HepG2 (cell line): ENCODE results near the gene C20orf204. TPM values are rescaled to one million over a fixed set of nuclear protein-coding genes. Genes with fewer than 3 reads are reported as not detected.

Experiments used
- ATF1 ChIP-seq: IDR thresholded peaks from 2 replicates; pipeline ENCODE4 v1.6.1; 2016; ENCODE audit warnings: mild to moderate bottlenecking, control low read depth
- E2F5 ChIP-seq: sonication (generic); formaldehyde crosslinking; conservative IDR thresholded peaks from 2 replicates; pipeline ENCODE4 v1.4.0; 2020; ENCODE audit warnings: missing genetic modification reagents
- GLI4 ChIP-seq: sonication (generic); formaldehyde crosslinking; IDR thresholded peaks from 2 replicates; pipeline ENCODE4 v1.5.1; 2020; ENCODE audit warnings: missing genetic modification reagents, mild to moderate bottlenecking, moderate library complexity, borderline replicate concordance
- GMEB2 ChIP-seq: IDR thresholded peaks from 2 replicates; pipeline ENCODE4 v1.6.1; 2016; ENCODE audit warnings: missing biosample characterization, missing genetic modification reagents, low read depth
- REL ChIP-seq: sonication (generic); formaldehyde crosslinking; conservative IDR thresholded peaks from 2 replicates; pipeline ENCODE4 v1.8.0; 2022; ENCODE audit warnings: mild to moderate bottlenecking, missing genetic modification reagents, moderate library complexity
- REXO4 ChIP-seq: sonication (generic); formaldehyde crosslinking; IDR thresholded peaks from 2 replicates; pipeline ENCODE4 v1.8.0; 2022; ENCODE audit warnings: missing genetic modification reagents, mild to moderate bottlenecking, borderline replicate concordance
- ZFP41 ChIP-seq: sonication (generic); formaldehyde crosslinking; IDR thresholded peaks from 2 replicates; pipeline ENCODE4 v1.4.0; 2020; ENCODE audit warnings: mild to moderate bottlenecking, missing genetic modification reagents, borderline replicate concordance
- ZNF143 ChIP-seq: sonication (generic); formaldehyde crosslinking; IDR thresholded peaks from 2 replicates; pipeline ENCODE4 v1.4.0; 2020; ENCODE audit warnings: missing genetic modification reagents
- ZNF766 ChIP-seq: sonication (generic); formaldehyde crosslinking; IDR thresholded peaks from 2 replicates; pipeline ENCODE4 v1.5.0; 2020; ENCODE audit warnings: missing genetic modification reagents, borderline replicate concordance
- ZNF83 ChIP-seq: sonication (generic); formaldehyde crosslinking; IDR thresholded peaks from 2 replicates; pipeline ENCODE4 v1.4.0; 2020; ENCODE audit warnings: missing genetic modification reagents, mild to moderate bottlenecking, borderline replicate concordance
- polyA plus RNA-seq, 8 experiments: library from polyadenylated mRNA; depleted of rRNA in 3 of 8; stranded (reverse) in 7 of 8; unstranded in 1 of 8; fragments of >200 nt; fragmentation: Illumina TruSeq in 4 of 8; extraction: Trizol in 4 of 8; gene quantifications; 2 replicates each; pipeline versions ENCODE4 v1.2.1 to v1.2.3, GENCODE V29; 2011 to 2016; ENCODE audit warnings: low read depth in 4 of 8, missing spikeins in 1 of 8, mixed read lengths in 1 of 8; ENCODE audit not compliant: insufficient read depth in 1 of 8
- total RNA-seq, 5 experiments: library from RNA; depleted of rRNA; stranded (reverse); fragments of >200 nt; fragmentation: Illumina TruSeq; extraction: Trizol; gene quantifications; 2 replicates each; pipeline ENCODE4 v1.2.3, GENCODE V29; 2016; ENCODE audit warnings: low read depth in 1 of 5
- TF ChIP-seq, protein P1 (sequence below), 2 experiments: sonication (generic) in 1 of 2; formaldehyde crosslinking in 1 of 2; IDR thresholded peaks; 2 replicates each; pipeline versions ENCODE4 v1.6.1 to v1.9.0; 2014 to 2022; ENCODE audit warnings: antibody characterized with exemption in 1 of 2, borderline replicate concordance in 1 of 2, inconsistent platforms in 1 of 2, low read depth in 1 of 2, missing genetic modification reagents in 1 of 2
- TF ChIP-seq, protein P2 (sequence below): sonication (generic); formaldehyde crosslinking; IDR thresholded peaks from 2 replicates; pipeline ENCODE4 v1.4.0; 2020; ENCODE audit warnings: missing genetic modification reagents, borderline replicate concordance

Gene C20orf204
- total and polyA plus RNA-seq, 2 of the 13 experiments (the other 11 are each of a cell fraction or from before 2014, with no cell fraction given) = 22.1 to 80.0 TPM

- TF ChIP-seq, protein P1, sequence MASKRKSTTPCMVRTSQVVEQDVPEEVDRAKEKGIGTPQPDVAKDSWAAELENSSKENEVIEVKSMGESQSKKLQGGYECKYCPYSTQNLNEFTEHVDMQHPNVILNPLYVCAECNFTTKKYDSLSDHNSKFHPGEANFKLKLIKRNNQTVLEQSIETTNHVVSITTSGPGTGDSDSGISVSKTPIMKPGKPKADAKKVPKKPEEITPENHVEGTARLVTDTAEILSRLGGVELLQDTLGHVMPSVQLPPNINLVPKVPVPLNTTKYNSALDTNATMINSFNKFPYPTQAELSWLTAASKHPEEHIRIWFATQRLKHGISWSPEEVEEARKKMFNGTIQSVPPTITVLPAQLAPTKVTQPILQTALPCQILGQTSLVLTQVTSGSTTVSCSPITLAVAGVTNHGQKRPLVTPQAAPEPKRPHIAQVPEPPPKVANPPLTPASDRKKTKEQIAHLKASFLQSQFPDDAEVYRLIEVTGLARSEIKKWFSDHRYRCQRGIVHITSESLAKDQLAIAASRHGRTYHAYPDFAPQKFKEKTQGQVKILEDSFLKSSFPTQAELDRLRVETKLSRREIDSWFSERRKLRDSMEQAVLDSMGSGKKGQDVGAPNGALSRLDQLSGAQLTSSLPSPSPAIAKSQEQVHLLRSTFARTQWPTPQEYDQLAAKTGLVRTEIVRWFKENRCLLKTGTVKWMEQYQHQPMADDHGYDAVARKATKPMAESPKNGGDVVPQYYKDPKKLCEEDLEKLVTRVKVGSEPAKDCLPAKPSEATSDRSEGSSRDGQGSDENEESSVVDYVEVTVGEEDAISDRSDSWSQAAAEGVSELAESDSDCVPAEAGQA (IDR thresholded peaks at IDR 0.05; ENCODE audit: low read depth) = peak; percentile 62; the same call in 1 of the 2 replicates
- TF ChIP-seq, protein P1 (CRISPR knock-in tag; IDR thresholded peaks at IDR 0.05; ENCODE audit: borderline replicate concordance) = no peak
- no peak for TF ChIP-seq ZNF766 (CRISPR knock-in tag)
- peak; percentile 44; the same call in 1 of the 2 replicates for TF ChIP-seq ZNF143
- no peak for TF ChIP-seq REXO4
- TF ChIP-seq ZFP41 = no peak; the same call in 1 of the 2 replicates
- TF ChIP-seq, protein P2, sequence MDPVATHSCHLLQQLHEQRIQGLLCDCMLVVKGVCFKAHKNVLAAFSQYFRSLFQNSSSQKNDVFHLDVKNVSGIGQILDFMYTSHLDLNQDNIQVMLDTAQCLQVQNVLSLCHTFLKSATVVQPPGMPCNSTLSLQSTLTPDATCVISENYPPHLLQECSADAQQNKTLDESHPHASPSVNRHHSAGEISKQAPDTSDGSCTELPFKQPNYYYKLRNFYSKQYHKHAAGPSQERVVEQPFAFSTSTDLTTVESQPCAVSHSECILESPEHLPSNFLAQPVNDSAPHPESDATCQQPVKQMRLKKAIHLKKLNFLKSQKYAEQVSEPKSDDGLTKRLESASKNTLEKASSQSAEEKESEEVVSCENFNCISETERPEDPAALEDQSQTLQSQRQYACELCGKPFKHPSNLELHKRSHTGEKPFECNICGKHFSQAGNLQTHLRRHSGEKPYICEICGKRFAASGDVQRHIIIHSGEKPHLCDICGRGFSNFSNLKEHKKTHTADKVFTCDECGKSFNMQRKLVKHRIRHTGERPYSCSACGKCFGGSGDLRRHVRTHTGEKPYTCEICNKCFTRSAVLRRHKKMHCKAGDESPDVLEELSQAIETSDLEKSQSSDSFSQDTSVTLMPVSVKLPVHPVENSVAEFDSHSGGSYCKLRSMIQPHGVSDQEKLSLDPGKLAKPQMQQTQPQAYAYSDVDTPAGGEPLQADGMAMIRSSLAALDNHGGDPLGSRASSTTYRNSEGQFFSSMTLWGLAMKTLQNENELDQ = peak; percentile 44; the same call in 1 of the 2 replicates
- TF ChIP-seq GMEB2 (CRISPR knock-in tag) = no peak
- peak; percentile 73; the same call in 1 of the 2 replicates for TF ChIP-seq ZNF83
- TF ChIP-seq E2F5 = peak; percentile 10; the same call in 1 of the 2 replicates
- peak; percentile 96; the same call in 1 of the 2 replicates for TF ChIP-seq REL (CRISPR knock-in tag)
- no peak for TF ChIP-seq ATF1 (CRISPR knock-in tag)
- TF ChIP-seq GLI4 (CRISPR knock-in tag) = no peak
Measured at GRCh38 chr20:64035933-64036345, at the start of gene C20orf204 (continued).
